Activated naive CD4-positive, alpha-beta T cell treated with anti-CD3 and anti-CD28 coated beads, Interleukin-2, amount 10 ng/mL, durations not matched to agents 5 hours and 36 hours (primary cell): Measurements from ENCODE around the gene ATXN2. TPM values are rescaled to one million over a fixed set of nuclear protein-coding genes. Genes with fewer than 3 reads are reported as not detected.

Experiments
- total RNA-seq, 2 experiments: library from RNA; stranded (reverse); gene quantifications; one replicate each; pipeline ENCODE4 v1.2.3, GENCODE V29; 2021

ATXN2 gene
- 10 to 100 TPM; 36.7 to 41.7 TPM for total RNA-seq

GRCh38 chr12:111598637-111599452, at the start of gene ATXN2:
TSS of gene ATXN2 (minus strand) at chr12:111599315. CDS start at chr12:111599034, 281 bp downstream.

GRCh38 chr12:111405859-111406473, 193.1 kb downstream of the ATXN2 start, which contains the start of gene SH2B3:
TSS of gene SH2B3 (plus strand) at chr12:111405923. CDS start at chr12:111418146, 12,223 bp downstream.

Other genes with a start within 250 kb of the ATXN2 start
- 1 to 10 TPM; 1.3 to 2.2 TPM for gene PHETA1, start 230.2 kb downstream of the ATXN2 start, total RNA-seq
- 10 to 100 TPM; 35.8 to 38.7 TPM for gene SH2B3, start 193.4 kb downstream of the ATXN2 start, total RNA-seq
- gene BRAP, start 86.6 kb upstream of the ATXN2 start, total RNA-seq, result 10 to 100 TPM; 18.7 to 20.9 TPM
- 10 to 100 TPM; 24.9 to 31.4 TPM for gene ACAD10, start 86.7 kb upstream of the ATXN2 start, total RNA-seq
- under 1 TPM; 0.50 to 0.51 TPM for gene ALDH2, start 167.6 kb upstream of the ATXN2 start, total RNA-seq
- 10 to 100 TPM; 43.2 to 45.7 TPM for gene MAPKAPK5, start 242.9 kb upstream of the ATXN2 start, total RNA-seq